NCI-H345 treated with DMSO at 0.1 percent for 48 hours (cell line): Measurements from ENCODE around the gene LITAF.

ENCODE experiments used
- DNase-seq: peaks from one replicate; lab custom pipeline; 2025; ENCODE audit not compliant: unreplicated experiment; lab: John Stamatoyannopoulos, UW

Gene LITAF

DNA sequence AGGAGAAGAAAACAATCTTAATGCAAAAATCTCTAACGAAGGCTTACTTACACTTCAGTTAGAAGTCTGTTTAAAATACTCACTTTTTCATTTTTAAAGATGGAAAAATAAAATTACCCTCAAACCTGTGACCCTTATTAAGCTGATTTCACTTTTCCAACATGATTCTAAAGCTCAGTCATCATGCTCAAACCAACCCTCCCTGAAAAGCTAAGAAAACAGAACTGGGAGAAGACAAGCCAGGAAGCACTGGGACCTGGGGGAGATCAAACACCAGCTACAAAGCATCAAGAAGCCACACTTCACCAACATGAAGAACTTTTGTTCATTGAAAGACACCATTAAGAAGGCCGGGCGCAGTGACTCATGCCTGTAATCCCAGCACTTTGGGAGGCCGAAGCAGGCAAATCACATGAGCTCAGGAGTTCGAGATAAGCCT lies 88.8 kb downstream of the LITAF start:
- no peak for DNase-seq
